Measurements from ENCODE around the gene KIFC3. TPM values are rescaled to one million over a fixed set of nuclear protein-coding genes. Genes with fewer than 3 reads are reported as not detected.

Gene KIFC3
- total RNA-seq, 5 donors from 2014 or later (not counting 1 experiment from before 2014, with no cell fraction given), result 0.78 to 4.1 (median 2.7) TPM

DNA sequence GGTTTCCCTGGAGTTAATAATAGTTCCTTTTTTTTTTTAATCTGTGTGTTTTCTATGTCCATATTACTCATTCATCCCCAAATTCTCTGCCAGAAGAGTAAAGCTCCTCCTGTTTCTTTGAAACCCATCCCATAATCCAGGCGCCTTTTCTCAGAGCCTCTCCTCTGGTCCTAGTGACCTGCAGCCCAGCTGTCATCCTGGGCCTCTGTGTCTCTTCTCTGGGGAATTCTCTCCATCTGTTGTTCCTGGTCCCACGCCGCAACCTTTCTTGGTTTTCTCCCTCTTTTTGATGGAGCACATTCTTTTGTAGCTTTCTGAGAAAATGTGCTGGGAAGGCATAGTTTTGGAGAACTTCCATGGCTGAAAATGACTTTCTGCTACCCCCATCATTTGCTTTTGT, 56.5 kb downstream of the KIFC3 start:
- Histone ChIP-seq H3K27me3 (replicated peaks in 1 of 2; ENCODE audit: control insufficient read depth in 2 of 2, extremely low read depth in 1 of 2, insufficient read depth in 2 of 2, low read length in 1 of 2) (no peaks in the 10 kb centered on the region), H3K9me3 (no peaks in the 10 kb centered on the region), H3K27ac (ENCODE audit: low read length) (no peak overlapping the region), H3K4me3 (ENCODE audit: control insufficient read depth in 1 of 2, extremely low read depth in 1 of 2, low read length in 1 of 2) (no peak overlapping the region), H3K36me3 (ENCODE audit: control insufficient read depth in 2 of 2, extremely low read depth in 1 of 2, insufficient read depth in 1 of 2, low read length in 1 of 2) (peaks cover 5 to 27% of the 10 kb centered on the region in 2 donors), H3K4me1 (ENCODE audit: control insufficient read depth in 1 of 2, extremely low read depth in 1 of 2, insufficient read depth in 2 of 2, low read length in 2 of 2) (peaks cover 0 to 12% of the 10 kb centered on the region in 2 experiments)
- H3K27ac Mint-ChIP-seq, result no peak overlapping the region
- 100% methylated on average over 1 of the region's 3 CpGs for WGBS (ENCODE audit: insufficient coverage)
- H3K36me3 Mint-ChIP-seq, result peaks cover 26% of the 10 kb centered on the region
- no peak for ATAC-seq (replicated peaks in 1 of 4)
- ChIA-PET POLR2A (interaction anchor here in 1 of 2 donors (0.7 kb wide), 1 partner anchor 12 kb away, joined by 3 read pairs; no protein-coding TSS in a partner anchor), CTCF (no interaction called here)
- H3K4me3 Mint-ChIP-seq, result no peak overlapping the region
- no peak for DNase-seq
- no peaks in the 10 kb centered on the region for H3K27me3 Mint-ChIP-seq
- peaks cover 0 to 2% (median 0%) of the 10 kb centered on the region in 3 donors for H3K4me1 Mint-ChIP-seq
- no peaks in the 10 kb centered on the region for H3K9me3 Mint-ChIP-seq

DNA sequence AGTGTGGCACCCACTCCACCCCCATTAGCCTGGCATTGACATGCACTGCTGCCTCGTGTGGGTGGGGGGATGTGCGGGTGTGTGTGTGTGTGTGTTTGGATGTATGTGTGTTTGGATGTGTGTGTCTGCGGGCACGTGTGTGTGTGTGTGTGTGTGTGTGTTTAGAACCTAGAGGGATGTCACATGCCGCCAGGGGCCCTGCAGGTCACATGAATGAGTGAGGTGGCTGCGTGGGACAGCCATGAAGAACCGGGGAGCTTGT, 57.7 kb downstream of the KIFC3 start:
- no peaks in the 10 kb centered on the region for H3K9me3 Mint-ChIP-seq
- POLR2A ChIA-PET, result interaction anchor here in 1 of 2 donors (1.0 kb wide), 1 partner anchor 9 kb away, joined by 4 read pairs; the partner anchor contains the start of gene KATNB1

DNA sequence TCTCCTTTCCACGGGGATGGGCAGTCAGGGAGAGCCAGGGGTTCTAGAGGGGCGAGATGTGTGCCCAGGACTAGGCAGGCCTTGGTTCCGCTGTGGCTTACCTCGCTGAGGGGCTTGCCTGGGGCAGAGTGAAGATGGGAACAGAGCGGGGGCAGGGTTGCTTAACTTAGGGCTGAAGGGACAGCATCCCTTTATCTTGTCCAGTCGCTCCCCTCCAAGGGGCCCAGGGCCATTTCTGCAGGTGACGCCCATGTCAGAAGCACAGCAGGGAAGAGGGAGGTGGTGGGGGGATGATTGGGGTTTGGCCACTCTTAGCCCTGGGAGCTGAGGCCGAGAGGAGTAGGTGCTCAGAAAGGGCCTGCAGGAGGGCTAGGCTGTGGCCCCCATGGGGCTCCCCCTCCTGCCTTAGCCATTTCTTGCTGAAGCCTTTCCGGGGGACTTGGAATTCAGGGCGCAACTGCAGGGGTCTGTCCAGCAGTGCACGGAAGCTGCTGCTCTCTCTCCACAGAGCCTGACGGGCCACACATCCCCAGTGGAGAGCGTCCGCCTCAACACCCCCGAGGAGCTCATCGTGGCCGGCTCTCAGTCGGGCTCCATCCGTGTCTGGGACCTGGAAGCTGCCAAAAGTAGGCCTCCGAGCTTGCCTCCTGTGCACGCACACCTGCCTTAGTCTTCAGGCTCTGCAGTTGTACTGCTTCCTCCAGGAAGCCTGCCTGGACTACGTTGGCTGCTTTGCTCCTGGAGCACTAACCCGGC, 58.2 kb downstream of the KIFC3 start:
- no peaks in the 10 kb centered on the region for H3K27me3 Mint-ChIP-seq
- H3K4me3 Mint-ChIP-seq, result no peak overlapping the region
- DNase-seq, result no peak
- H3K4me1 Mint-ChIP-seq, result no peaks in the 10 kb centered on the region
- Histone ChIP-seq H3K9me3 (no peaks in the 10 kb centered on the region), H3K4me3 (ENCODE audit: control insufficient read depth in 1 of 2, extremely low read depth in 1 of 2, low read length in 1 of 2) (no peak overlapping the region), H3K27me3 (replicated peaks in 1 of 2; ENCODE audit: control insufficient read depth in 2 of 2, extremely low read depth in 1 of 2, insufficient read depth in 2 of 2, low read length in 1 of 2) (no peaks in the 10 kb centered on the region), H3K27ac (ENCODE audit: low read length) (no peak overlapping the region), H3K36me3 (ENCODE audit: control insufficient read depth in 2 of 2, extremely low read depth in 1 of 2, insufficient read depth in 1 of 2, low read length in 1 of 2) (peaks cover 3 to 27% of the 10 kb centered on the region in 2 donors), H3K4me1 (ENCODE audit: control insufficient read depth in 1 of 2, extremely low read depth in 1 of 2, insufficient read depth in 2 of 2, low read length in 2 of 2) (no peaks in the 10 kb centered on the region)
- ChIA-PET CTCF (no interaction called here), POLR2A (interaction anchor here in 1 of 2 donors (0.5 to 1.0 kb wide), 2 partner anchors 8 to 112 kb away, joined by 4 to 10 read pairs; partner anchors contain the start of gene KATNB1)
- 95% methylated on average over 19 of the region's 23 CpGs for WGBS (ENCODE audit: insufficient coverage)
- no peaks in the 10 kb centered on the region for H3K9me3 Mint-ChIP-seq
- no peak overlapping the region for H3K27ac Mint-ChIP-seq
- ATAC-seq (replicated peaks in 1 of 4), result no peak
- peaks cover 20% of the 10 kb centered on the region for H3K36me3 Mint-ChIP-seq

More for the DNA sequence above, 57.7 kb downstream of the KIFC3 start:
- H3K4me1 Mint-ChIP-seq, result no peaks in the 10 kb centered on the region
- Histone ChIP-seq H3K27ac (ENCODE audit: low read length) (no peak overlapping the region), H3K9me3 (no peaks in the 10 kb centered on the region), H3K4me1 (ENCODE audit: control insufficient read depth in 1 of 2, extremely low read depth in 1 of 2, insufficient read depth in 2 of 2, low read length in 2 of 2) (peaks cover 0 to under 1% of the 10 kb centered on the region in 2 experiments), H3K36me3 (ENCODE audit: control insufficient read depth in 2 of 2, extremely low read depth in 1 of 2, insufficient read depth in 1 of 2, low read length in 1 of 2) (peaks cover 3 to 27% of the 10 kb centered on the region in 2 donors), H3K4me3 (ENCODE audit: control insufficient read depth in 1 of 2, extremely low read depth in 1 of 2, low read length in 1 of 2) (no peak overlapping the region), H3K27me3 (replicated peaks in 1 of 2; ENCODE audit: control insufficient read depth in 2 of 2, extremely low read depth in 1 of 2, insufficient read depth in 2 of 2, low read length in 1 of 2) (no peaks in the 10 kb centered on the region)
- CTCF ChIA-PET, result no interaction called here
- WGBS (ENCODE audit: insufficient coverage), result 94% methylated on average over 5 of the region's 7 CpGs
- H3K4me3 Mint-ChIP-seq, result no peak overlapping the region
- H3K36me3 Mint-ChIP-seq, result peaks cover 20% of the 10 kb centered on the region
- DNase-seq (no peak), ATAC-seq (replicated peaks in 1 of 4) (no peak)
- no peak overlapping the region for H3K27ac Mint-ChIP-seq
- no peaks in the 10 kb centered on the region for H3K27me3 Mint-ChIP-seq

DNA sequence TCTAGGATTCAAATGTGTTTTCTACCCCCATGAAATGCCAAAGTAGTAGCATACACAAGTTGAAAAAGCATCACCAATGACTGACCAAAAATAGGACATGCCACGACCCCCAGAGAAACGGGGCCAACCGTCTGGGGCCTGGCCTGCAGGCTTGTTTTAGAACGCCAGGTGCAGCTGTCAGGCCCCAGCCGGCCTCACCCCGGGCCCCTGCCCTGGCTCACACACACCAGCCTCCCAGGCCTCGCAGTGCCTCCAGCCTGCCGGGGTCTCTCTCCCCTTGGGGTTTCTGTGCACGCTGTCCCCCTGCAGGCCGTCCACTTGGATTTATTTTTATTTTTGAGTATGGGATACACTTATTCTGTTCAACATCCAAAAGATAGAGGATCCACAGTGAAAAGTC, 58.8 kb downstream of the KIFC3 start:
- no peaks in the 10 kb centered on the region for H3K4me1 ChIP-seq (ENCODE audit: control insufficient read depth in 1 of 2, extremely low read depth in 1 of 2, insufficient read depth in 2 of 2, low read length in 2 of 2)
- Mint-ChIP-seq H3K27ac (no peak overlapping the region), H3K4me3 (no peak overlapping the region), H3K4me1 (no peaks in the 10 kb centered on the region), H3K27me3 (no peaks in the 10 kb centered on the region), H3K9me3 (no peaks in the 10 kb centered on the region), H3K36me3 (peaks cover 20% of the 10 kb centered on the region)
- H3K36me3 ChIP-seq (ENCODE audit: control insufficient read depth in 2 of 2, extremely low read depth in 1 of 2, insufficient read depth in 1 of 2, low read length in 1 of 2), result peaks cover 3 to 30% of the 10 kb centered on the region in 2 donors
- POLR2A ChIA-PET, result interaction anchor here in 1 of 2 donors (0.5 kb wide), 1 partner anchor 113 kb away, joined by 10 read pairs; no protein-coding TSS in a partner anchor
- ATAC-seq (replicated peaks in 1 of 4), result no peak
- no peak for DNase-seq
- no peak overlapping the region for H3K4me3 ChIP-seq (ENCODE audit: control insufficient read depth in 1 of 2, extremely low read depth in 1 of 2, low read length in 1 of 2)
- H3K27ac ChIP-seq (ENCODE audit: low read length), result no peak overlapping the region
- 79% methylated on average over 6 of the region's 10 CpGs for WGBS (ENCODE audit: insufficient coverage)
- H3K9me3 ChIP-seq, result no peaks in the 10 kb centered on the region
- CTCF ChIA-PET, result no interaction called here
- H3K27me3 ChIP-seq (replicated peaks in 1 of 2; ENCODE audit: control insufficient read depth in 2 of 2, extremely low read depth in 1 of 2, insufficient read depth in 2 of 2, low read length in 1 of 2), result no peaks in the 10 kb centered on the region

DNA sequence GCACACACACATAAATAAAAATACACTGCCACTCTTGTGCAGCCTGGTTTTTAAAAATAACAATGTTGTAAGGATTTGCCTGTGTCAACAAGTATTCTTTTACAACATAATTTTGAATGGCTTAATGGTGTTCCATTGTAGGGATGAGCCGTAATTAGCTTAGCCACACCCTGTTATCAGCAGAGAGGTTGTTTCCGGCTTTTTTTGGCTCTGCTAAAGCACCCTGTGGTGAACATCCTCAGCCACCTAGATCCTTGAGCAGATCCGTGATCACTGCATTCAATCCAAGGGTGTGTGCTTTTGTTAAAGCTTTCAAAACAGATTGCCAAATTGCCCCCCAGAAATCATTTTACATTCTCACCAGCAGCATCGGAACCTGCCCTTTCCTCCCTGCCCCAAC, 59.7 kb downstream of the KIFC3 start:
- CTCF ChIA-PET, result no interaction called here
- Histone ChIP-seq H3K27ac (ENCODE audit: low read length) (no peak overlapping the region), H3K9me3 (no peaks in the 10 kb centered on the region), H3K4me3 (ENCODE audit: control insufficient read depth in 1 of 2, extremely low read depth in 1 of 2, low read length in 1 of 2) (no peak overlapping the region), H3K4me1 (ENCODE audit: control insufficient read depth in 1 of 2, extremely low read depth in 1 of 2, insufficient read depth in 2 of 2, low read length in 2 of 2) (no peaks in the 10 kb centered on the region), H3K36me3 (ENCODE audit: control insufficient read depth in 2 of 2, extremely low read depth in 1 of 2, insufficient read depth in 1 of 2, low read length in 1 of 2) (peaks cover 6 to 30% of the 10 kb centered on the region in 2 donors), H3K27me3 (replicated peaks in 1 of 2; ENCODE audit: control insufficient read depth in 2 of 2, extremely low read depth in 1 of 2, insufficient read depth in 2 of 2, low read length in 1 of 2) (no peaks in the 10 kb centered on the region)
- Mint-ChIP-seq H3K27ac (no peak overlapping the region), H3K4me3 (no peak overlapping the region), H3K4me1 (peaks cover 0 to 5% (median 2%) of the 10 kb centered on the region in 3 donors), H3K36me3 (peaks cover 20% of the 10 kb centered on the region), H3K27me3 (no peaks in the 10 kb centered on the region), H3K9me3 (no peaks in the 10 kb centered on the region)
- POLR2A ChIA-PET, result no interaction called here
- ATAC-seq (replicated peaks in 1 of 4), result no peak
- DNase-seq, result no peak
- 100% methylated on average over 2 of the region's 4 CpGs for WGBS (ENCODE audit: insufficient coverage)

DNA sequence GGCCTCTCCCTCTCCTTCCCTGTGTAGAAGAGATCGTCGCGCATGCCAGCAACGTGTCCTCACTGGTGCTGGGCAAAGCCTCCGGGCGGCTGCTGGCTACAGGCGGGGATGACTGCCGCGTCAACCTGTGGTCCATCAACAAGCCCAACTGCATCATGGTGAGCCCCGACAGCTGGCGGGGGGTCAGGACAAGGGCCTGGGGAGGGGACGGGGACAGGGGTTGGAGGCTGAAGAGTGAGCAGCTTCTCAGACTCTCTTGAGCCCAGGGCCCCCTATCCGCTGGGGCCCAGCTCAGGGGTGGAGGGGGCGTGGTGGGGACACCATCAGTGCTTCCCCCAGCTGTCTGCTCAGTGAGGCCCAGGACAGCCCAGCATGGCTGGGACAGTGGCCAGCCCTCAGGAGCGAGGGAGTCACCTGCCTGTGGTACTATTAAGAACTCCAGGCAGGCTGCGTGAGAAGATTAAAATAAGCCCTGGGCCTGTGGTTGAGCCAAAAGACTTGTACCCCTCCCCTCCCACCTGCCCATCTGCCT, 60.6 kb downstream of the KIFC3 start:
- 97% methylated on average over 13 of the region's 16 CpGs for WGBS (ENCODE audit: insufficient coverage)
- Mint-ChIP-seq H3K4me3 (no peak overlapping the region), H3K9me3 (no peaks in the 10 kb centered on the region), H3K27ac (no peak overlapping the region), H3K4me1 (peaks cover 5 to 13% (median 10%) of the 10 kb centered on the region in 3 donors), H3K27me3 (no peaks in the 10 kb centered on the region), H3K36me3 (peaks cover 16% of the 10 kb centered on the region)
- ChIA-PET CTCF (interaction anchor here in 1 of 2 donors (0.6 kb wide), 1 partner anchor 218 kb away, joined by 4 read pairs; no protein-coding TSS in a partner anchor), POLR2A (no interaction called here)
- H3K27ac ChIP-seq (ENCODE audit: low read length), result no peak overlapping the region
- H3K9me3 ChIP-seq, result no peaks in the 10 kb centered on the region
- DNase-seq (no peak), ATAC-seq (replicated peaks in 1 of 4) (no peak)
- peaks cover 4 to 6% of the 10 kb centered on the region in 2 experiments for H3K4me1 ChIP-seq (ENCODE audit: control insufficient read depth in 1 of 2, extremely low read depth in 1 of 2, insufficient read depth in 2 of 2, low read length in 2 of 2)
- H3K36me3 ChIP-seq (ENCODE audit: control insufficient read depth in 2 of 2, extremely low read depth in 1 of 2, insufficient read depth in 1 of 2, low read length in 1 of 2), result peaks cover 6 to 29% of the 10 kb centered on the region in 2 donors
- no peak overlapping the region for H3K4me3 ChIP-seq (ENCODE audit: control insufficient read depth in 1 of 2, extremely low read depth in 1 of 2, low read length in 1 of 2)
- H3K27me3 ChIP-seq (replicated peaks in 1 of 2; ENCODE audit: control insufficient read depth in 2 of 2, extremely low read depth in 1 of 2, insufficient read depth in 2 of 2, low read length in 1 of 2), result no peaks in the 10 kb centered on the region

Data from T-cell (primary cell).